Measurements from ENCODE around the gene SEC63. TPM values are rescaled to one million over a fixed set of nuclear protein-coding genes. Genes with fewer than 3 reads are reported as not detected.
A peak's percentile ranks its signal among the peaks of the same experiment; 100 is the strongest.
"Not testable (repeated sequence)": the region's sequence is repeated elsewhere in the genome, so short reads cannot be mapped to it uniquely, and the experiment has no call there.

Gene SEC63
- total RNA-seq, 1 donor from 2014 or later, result 166 TPM

DNA sequence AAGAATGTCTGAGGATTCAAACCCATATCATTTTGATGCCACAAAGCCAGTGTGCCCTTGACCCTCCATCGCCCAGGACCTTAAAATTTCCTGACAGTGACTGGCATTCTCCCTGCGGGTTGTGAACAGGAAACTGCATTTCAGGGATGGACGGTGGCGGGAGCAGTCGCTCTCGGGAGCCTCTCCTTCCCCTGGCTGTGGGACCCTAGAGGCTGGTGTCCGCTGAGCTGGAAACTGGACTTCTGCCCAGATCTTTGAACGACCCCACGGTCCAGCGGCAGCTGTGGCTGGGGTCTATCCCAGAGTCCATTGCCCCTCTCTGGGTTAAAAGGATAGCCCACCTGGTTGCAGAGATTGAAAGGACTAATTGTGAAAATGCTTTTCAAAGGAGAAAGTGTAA, 1.4 kb upstream of the SEC63 start:
- H3K36me3 Mint-ChIP-seq (ENCODE audit: low read depth), result peaks cover 2% of the 10 kb centered on the region
- DNase-seq (ENCODE audit: low spot score), result no peak
- peaks cover 31% of the 10 kb centered on the region for H3K4me1 Mint-ChIP-seq (ENCODE audit: low read depth)
- TF ChIP-seq, protein P1, sequence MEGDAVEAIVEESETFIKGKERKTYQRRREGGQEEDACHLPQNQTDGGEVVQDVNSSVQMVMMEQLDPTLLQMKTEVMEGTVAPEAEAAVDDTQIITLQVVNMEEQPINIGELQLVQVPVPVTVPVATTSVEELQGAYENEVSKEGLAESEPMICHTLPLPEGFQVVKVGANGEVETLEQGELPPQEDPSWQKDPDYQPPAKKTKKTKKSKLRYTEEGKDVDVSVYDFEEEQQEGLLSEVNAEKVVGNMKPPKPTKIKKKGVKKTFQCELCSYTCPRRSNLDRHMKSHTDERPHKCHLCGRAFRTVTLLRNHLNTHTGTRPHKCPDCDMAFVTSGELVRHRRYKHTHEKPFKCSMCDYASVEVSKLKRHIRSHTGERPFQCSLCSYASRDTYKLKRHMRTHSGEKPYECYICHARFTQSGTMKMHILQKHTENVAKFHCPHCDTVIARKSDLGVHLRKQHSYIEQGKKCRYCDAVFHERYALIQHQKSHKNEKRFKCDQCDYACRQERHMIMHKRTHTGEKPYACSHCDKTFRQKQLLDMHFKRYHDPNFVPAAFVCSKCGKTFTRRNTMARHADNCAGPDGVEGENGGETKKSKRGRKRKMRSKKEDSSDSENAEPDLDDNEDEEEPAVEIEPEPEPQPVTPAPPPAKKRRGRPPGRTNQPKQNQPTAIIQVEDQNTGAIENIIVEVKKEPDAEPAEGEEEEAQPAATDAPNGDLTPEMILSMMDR (IDR thresholded peaks at IDR 0.05), result no peak
- no peaks in the 10 kb centered on the region for H3K27me3 Mint-ChIP-seq (ENCODE audit: low read depth)
- H3K9me3 Mint-ChIP-seq (ENCODE audit: low read depth), result peaks cover 4% of the 10 kb centered on the region
- no peak overlapping the region for H3K4me3 Mint-ChIP-seq (ENCODE audit: unreplicated experiment)
- no peak overlapping the region for H3K27ac Mint-ChIP-seq (ENCODE audit: unreplicated experiment)

DNA sequence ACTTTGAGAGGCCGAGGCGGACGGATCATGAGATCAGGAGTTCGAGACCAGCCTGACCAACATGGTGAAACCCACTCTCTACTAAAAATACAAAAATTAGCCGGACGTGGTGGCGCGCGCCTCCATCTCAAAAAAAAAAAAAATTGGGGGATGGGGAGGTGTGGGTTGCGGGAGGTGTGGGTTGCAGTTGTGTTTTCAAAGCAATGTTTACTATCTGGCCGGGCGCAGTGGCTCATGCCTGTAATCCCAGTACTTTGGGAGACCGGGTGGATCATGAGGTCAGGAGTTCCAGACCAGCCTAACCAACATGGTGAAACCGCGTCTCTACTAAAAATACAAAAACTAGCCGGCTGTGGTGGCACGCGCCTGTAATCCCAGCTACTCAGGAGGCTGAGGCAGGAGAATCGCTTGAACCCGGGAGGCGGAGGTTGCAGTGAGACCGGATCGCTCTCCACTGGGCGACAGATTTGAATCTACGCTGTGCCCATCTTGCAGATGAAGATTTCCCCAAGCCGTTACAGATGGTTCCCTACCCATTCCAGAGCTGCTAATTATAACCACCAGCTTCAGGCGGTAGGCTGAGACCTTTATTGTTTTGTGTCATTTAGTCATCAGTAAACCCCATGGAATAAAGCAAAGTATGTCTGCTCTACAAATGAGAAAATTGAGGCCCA, 818 bp upstream of the SEC63 start:
- H3K4me1 Mint-ChIP-seq (ENCODE audit: low read depth), result peaks cover 31% of the 10 kb centered on the region
- H3K27ac Mint-ChIP-seq (ENCODE audit: unreplicated experiment), result peak overlapping the region; percentile 99
- not testable (repeated sequence) for H3K9me3 Mint-ChIP-seq (ENCODE audit: low read depth); H3K27me3 Mint-ChIP-seq (ENCODE audit: low read depth); H3K36me3 Mint-ChIP-seq (ENCODE audit: low read depth); DNase-seq (ENCODE audit: low spot score)
- H3K4me3 Mint-ChIP-seq (ENCODE audit: unreplicated experiment), result peak overlapping the region; percentile 99

DNA sequence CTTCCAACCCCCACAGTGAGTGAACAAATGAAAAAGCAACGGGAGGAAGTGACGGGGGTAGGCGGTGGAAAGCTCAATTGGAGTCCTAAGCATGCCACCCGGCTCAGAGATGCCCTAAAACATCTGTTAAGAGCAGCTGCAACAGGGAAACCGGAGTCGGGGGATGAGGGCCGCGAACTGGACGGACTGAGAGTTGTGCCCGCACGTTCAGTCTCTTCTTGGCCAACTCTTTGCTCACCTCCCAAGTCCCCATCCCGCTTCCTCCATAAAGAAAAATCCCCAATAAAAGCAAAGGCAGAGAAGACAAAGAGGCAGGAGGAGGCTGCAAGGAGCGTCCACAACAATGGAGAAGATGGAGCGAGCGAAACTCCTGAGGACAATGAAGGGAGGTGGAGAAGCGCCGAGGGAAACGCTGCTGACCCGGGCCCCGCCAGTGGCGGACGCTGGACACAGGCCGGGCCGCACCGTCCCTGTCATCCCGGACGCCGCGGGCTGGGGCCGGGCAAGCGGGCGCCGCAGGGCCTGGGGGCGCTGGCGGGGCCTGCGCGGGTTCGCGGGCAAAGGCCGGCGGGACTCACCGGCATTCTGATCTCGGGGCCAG, 600 bp downstream of the SEC63 start:
- peak overlapping the region; percentile 99 for H3K27ac Mint-ChIP-seq (ENCODE audit: unreplicated experiment)
- H3K27me3 Mint-ChIP-seq (ENCODE audit: low read depth), result no peaks in the 10 kb centered on the region
- peak overlapping the region; percentile 99 for H3K4me3 Mint-ChIP-seq (ENCODE audit: unreplicated experiment)
- no peaks in the 10 kb centered on the region for H3K9me3 Mint-ChIP-seq (ENCODE audit: low read depth)
- TF ChIP-seq, protein P1 (IDR thresholded peaks at IDR 0.05), result no peak
- peaks cover 37% of the 10 kb centered on the region for H3K4me1 Mint-ChIP-seq (ENCODE audit: low read depth)
- no peak for DNase-seq (ENCODE audit: low spot score)
- peaks cover 2% of the 10 kb centered on the region for H3K36me3 Mint-ChIP-seq (ENCODE audit: low read depth)

DNA sequence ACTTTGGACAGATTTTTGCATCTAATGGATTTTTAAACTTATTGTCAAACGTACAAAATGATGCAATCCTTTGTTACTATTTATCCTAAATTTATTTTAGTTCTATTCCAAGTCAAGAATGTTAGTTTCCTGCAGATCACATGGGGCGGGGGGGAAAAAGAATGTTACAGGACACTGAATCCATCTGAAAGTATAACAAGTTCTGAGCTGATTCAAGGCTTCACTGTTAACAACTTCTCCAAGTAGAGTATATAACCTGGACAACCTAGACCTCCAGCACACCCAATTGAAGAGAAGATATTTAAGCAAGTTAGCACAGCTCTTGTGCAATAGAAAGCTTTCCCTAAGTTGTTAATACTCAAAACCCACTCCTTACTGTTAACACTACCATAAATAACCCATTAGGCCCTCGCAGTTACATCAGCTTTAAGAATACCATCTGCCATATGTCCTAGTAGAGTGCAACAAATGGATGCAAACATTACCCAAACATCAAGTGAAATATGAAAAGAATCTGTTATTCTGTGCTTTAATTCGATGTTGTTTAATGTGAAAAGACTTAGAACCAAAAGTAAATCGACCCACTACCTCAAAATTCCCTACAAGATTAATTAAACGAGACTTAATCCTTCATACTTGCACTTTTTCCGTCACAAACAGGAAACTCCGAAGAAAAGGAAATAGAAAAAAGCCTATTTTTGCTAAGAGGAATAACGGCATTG, 1.3 kb downstream of the SEC63 start:
- Mint-ChIP-seq H3K36me3 (ENCODE audit: low read depth) (peaks cover 2% of the 10 kb centered on the region), H3K9me3 (ENCODE audit: low read depth) (no peaks in the 10 kb centered on the region), H3K27ac (ENCODE audit: unreplicated experiment) (peak overlapping the region; percentile 99), H3K27me3 (ENCODE audit: low read depth) (no peaks in the 10 kb centered on the region), H3K4me1 (ENCODE audit: low read depth) (peaks cover 44% of the 10 kb centered on the region), H3K4me3 (ENCODE audit: unreplicated experiment) (peak overlapping the region; percentile 99)
- DNase-seq (ENCODE audit: low spot score), result no peak
- TF ChIP-seq, protein P1 (IDR thresholded peaks at IDR 0.05), result no peak

DNA sequence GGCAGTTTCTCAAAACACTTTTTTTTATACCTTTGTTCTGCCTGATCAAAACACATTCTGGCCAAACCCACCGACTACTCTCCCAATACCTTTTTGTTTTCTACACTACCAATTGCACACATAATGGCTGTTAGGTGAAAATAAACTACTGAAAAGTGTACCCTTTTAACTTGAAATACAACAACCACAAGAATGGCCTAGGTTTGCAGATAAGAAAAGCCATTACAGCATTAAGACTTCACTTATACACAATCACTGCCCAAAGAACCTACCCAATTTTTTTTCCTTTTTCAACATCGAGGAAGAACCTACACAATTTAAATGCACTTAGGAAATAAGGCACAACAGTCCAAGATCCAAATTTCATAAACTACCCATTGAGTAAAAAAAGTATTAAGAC, 1.8 kb downstream of the SEC63 start:
- no peaks in the 10 kb centered on the region for H3K9me3 Mint-ChIP-seq (ENCODE audit: low read depth)
- H3K27me3 Mint-ChIP-seq (ENCODE audit: low read depth), result no peaks in the 10 kb centered on the region
- peak overlapping the region; percentile 99 for H3K4me3 Mint-ChIP-seq (ENCODE audit: unreplicated experiment)
- no peak for DNase-seq (ENCODE audit: low spot score)
- TF ChIP-seq, protein P1 (IDR thresholded peaks at IDR 0.05), result no peak
- peaks cover 2% of the 10 kb centered on the region for H3K36me3 Mint-ChIP-seq (ENCODE audit: low read depth)
- H3K27ac Mint-ChIP-seq (ENCODE audit: unreplicated experiment), result peak overlapping the region; percentile 99
- H3K4me1 Mint-ChIP-seq (ENCODE audit: low read depth), result peaks cover 50% of the 10 kb centered on the region

DNA sequence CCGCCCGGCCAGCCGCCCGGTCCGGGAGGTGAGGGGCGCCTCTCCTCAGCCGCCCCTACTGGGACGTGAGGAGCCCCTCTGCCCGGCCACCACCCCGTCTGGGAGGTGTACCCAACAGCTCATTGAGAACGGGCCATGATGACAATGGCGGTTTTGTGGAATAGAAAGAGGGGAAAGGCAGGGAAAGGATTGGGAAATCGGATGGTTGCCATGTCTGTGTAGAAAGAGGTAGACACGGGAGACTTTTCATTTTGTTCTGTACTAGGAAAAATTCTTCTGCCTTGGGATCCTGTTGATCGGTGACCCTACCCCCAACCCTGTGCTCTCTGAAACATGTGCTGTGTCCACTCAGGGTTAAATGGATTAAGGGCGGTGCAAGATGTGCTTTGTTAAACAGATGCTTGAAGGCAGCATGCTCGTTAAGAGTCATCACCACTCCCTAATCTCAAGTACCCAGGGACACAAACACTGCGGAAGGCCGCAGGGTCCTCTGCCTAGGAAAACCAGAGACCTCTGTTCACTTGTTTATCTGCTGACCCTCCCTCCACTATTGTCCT, 4.1 kb downstream of the SEC63 start:
- not testable (repeated sequence) for H3K27me3 Mint-ChIP-seq (ENCODE audit: low read depth); DNase-seq (ENCODE audit: low spot score); H3K9me3 Mint-ChIP-seq (ENCODE audit: low read depth); H3K4me3 Mint-ChIP-seq (ENCODE audit: unreplicated experiment); H3K27ac Mint-ChIP-seq (ENCODE audit: unreplicated experiment); H3K36me3 Mint-ChIP-seq (ENCODE audit: low read depth)
- H3K4me1 Mint-ChIP-seq (ENCODE audit: low read depth), result peaks cover 67% of the 10 kb centered on the region
